ENCODE results near the gene TTC12. TPM values are rescaled to one million over a fixed set of nuclear protein-coding genes. Genes with fewer than 3 reads are reported as not detected.
"Not testable (repeated sequence)": the region's sequence is repeated elsewhere in the genome, so short reads cannot be mapped to it uniquely, and the experiment has no call there.

Gene TTC12
- total RNA-seq, 2 donors from 2014 or later, result 21.6 TPM

- no peaks in the 10 kb centered on the region for H3K9me3 ChIP-seq
- 74% methylated on average over 2 of the region's 2 CpGs for WGBS
- H3K4me1 ChIP-seq (replicated peaks), result no peaks in the 10 kb centered on the region
- DNase-seq (ENCODE audit: low spot score), result no peak
- TF ChIP-seq POLR2AphosphoS5 (IDR thresholded peaks at IDR 0.05) (no peak), CTCF (IDR thresholded peaks at IDR 0.05) (no peak), POLR2A (IDR thresholded peaks at IDR 0.05) (no peak)
- H3K27ac ChIP-seq, result no peak overlapping the region
- H3K4me3 ChIP-seq, result no peak overlapping the region
- no peaks in the 10 kb centered on the region for H3K36me3 ChIP-seq
- intact Hi-C loops (cut with DNase I), result no loop called here
- H3K27me3 ChIP-seq (replicated peaks; ENCODE audit: insufficient read depth), result no peaks in the 10 kb centered on the region
These were observed 17.8 kb upstream of the TTC12 start for GRCh38 chr11:113296447-113297205.

- H3K27me3 ChIP-seq (replicated peaks; ENCODE audit: insufficient read depth); H3K36me3 ChIP-seq; H3K4me1 ChIP-seq (replicated peaks); intact Hi-C loops (cut with DNase I); H3K27ac ChIP-seq; H3K9me3 ChIP-seq; DNase-seq (ENCODE audit: low spot score); H3K4me3 ChIP-seq: not testable (repeated sequence)
- 93% methylated on average over 3 of the region's 3 CpGs for WGBS
These were observed 15.9 kb upstream of the TTC12 start for GRCh38 chr11:113298496-113298895.

GRCh38 chr11:113304916-113305315 lies 9.5 kb upstream of the TTC12 start:
- no peaks in the 10 kb centered on the region for H3K36me3 ChIP-seq
- H3K4me3 ChIP-seq, result no peak overlapping the region
- H3K9me3 ChIP-seq, result no peaks in the 10 kb centered on the region
- intact Hi-C loops (cut with DNase I), result loop anchor here (2.0 kb wide), 1 partner anchor 426 kb away; no protein-coding TSS in a partner anchor
- H3K27ac ChIP-seq, result no peak overlapping the region
- H3K4me1 ChIP-seq (replicated peaks), result no peaks in the 10 kb centered on the region
- no peaks in the 10 kb centered on the region for H3K27me3 ChIP-seq (replicated peaks; ENCODE audit: insufficient read depth)
- no peak for TF ChIP-seq CTCF (IDR thresholded peaks at IDR 0.05)
- no peak for TF ChIP-seq POLR2A (IDR thresholded peaks at IDR 0.05)
- no peak for DNase-seq (ENCODE audit: low spot score)

- intact Hi-C loops (cut with DNase I), result loop anchor here (2.0 kb wide), 2 partner anchors 227 to 425 kb away; no protein-coding TSS in a partner anchor
- H3K27me3 ChIP-seq (replicated peaks; ENCODE audit: insufficient read depth), result no peaks in the 10 kb centered on the region
- H3K27ac ChIP-seq, result no peak overlapping the region
- TF ChIP-seq POLR2A (IDR thresholded peaks at IDR 0.05), result no peak
- peak; percentile 43 for TF ChIP-seq POLR2AphosphoS5 (IDR thresholded peaks at IDR 0.05)
- TF ChIP-seq CTCF (IDR thresholded peaks at IDR 0.05), result peak; percentile 68 to 94 (median 92)
- no peaks in the 10 kb centered on the region for H3K4me1 ChIP-seq (replicated peaks)
- peak; percentile 76 for DNase-seq (ENCODE audit: low spot score)
- WGBS, result 41% methylated on average over 12 of the region's 12 CpGs
- H3K9me3 ChIP-seq, result no peaks in the 10 kb centered on the region
- H3K4me3 ChIP-seq, result no peak overlapping the region
- no peaks in the 10 kb centered on the region for H3K36me3 ChIP-seq
These were observed 8.7 kb upstream of the TTC12 start for GRCh38 chr11:113305440-113306336.

GRCh38 chr11:113308601-113309000 lies 5.8 kb upstream of the TTC12 start:
- intact Hi-C loops (cut with DNase I), result no loop called here
- H3K27ac ChIP-seq, result no peak overlapping the region
- WGBS, result 43% methylated on average over 2 of the region's 2 CpGs
- H3K4me1 ChIP-seq (replicated peaks), result no peaks in the 10 kb centered on the region
- no peaks in the 10 kb centered on the region for H3K9me3 ChIP-seq
- no peaks in the 10 kb centered on the region for H3K36me3 ChIP-seq
- TF ChIP-seq POLR2A (IDR thresholded peaks at IDR 0.05) (no peak), POLR2AphosphoS5 (IDR thresholded peaks at IDR 0.05) (no peak), CTCF (IDR thresholded peaks at IDR 0.05) (no peak)
- H3K27me3 ChIP-seq (replicated peaks; ENCODE audit: insufficient read depth), result no peaks in the 10 kb centered on the region
- no peak for DNase-seq (ENCODE audit: low spot score)
- no peak overlapping the region for H3K4me3 ChIP-seq

Measured in prostate gland (tissue), 2 donors.